HepG2 (cell line): ENCODE measurements around the gene TNFAIP2. TPM values are rescaled to one million over a fixed set of nuclear protein-coding genes. Genes with fewer than 3 reads are reported as not detected.
A peak's percentile ranks its signal among the peaks of the same experiment; 100 is the strongest.

ENCODE experiments used
- ATAC-seq: fragments of 200-7000 bp; cut with Tn5 transposase; 3 replicates; pipeline ENCODE4 v1.9.1; 2020; ENCODE audit warnings: mild to moderate bottlenecking, moderate library complexity
- BruUV-seq: library from RNA; stranded (reverse); fragments of 400-500 nt; replicated peaks from 2 replicates; lab custom pipeline; 2021; lab: Mats Ljungman, UMichigan
- CTCF ChIA-PET: fragments of 300-600 bp; formaldehyde crosslinking; extraction: SDS; loops from one replicate; lab custom pipeline; 2021; ENCODE audit warnings: low total read pairs, inconsistent platforms, low intra/inter-chr PET ratio; lab: Yijun Ruan, JAX
- POLR2A ChIA-PET: fragments of 350-600 bp; sonication (Branson Sonifier 250); formaldehyde crosslinking; loops from one replicate; lab custom pipeline; 2020; ENCODE audit warnings: antibody characterized with exemption, inconsistent platforms; lab: Yijun Ruan, JAX
- DNase-seq: peaks from one replicate; pipeline ENCODE4 v3.0.0-alpha.2; 2015; ENCODE audit warnings: low spot score
- FAIRE-seq: peaks from 3 replicates; lab custom pipeline; 2011; peaks lifted over from hg19 to GRCh38; lab: Jason Lieb, UNC
- H2AFZ ChIP-seq: one replicate; pipeline ENCODE4 v1.6.1; 2011; ENCODE audit warnings: low read length, inconsistent platforms
- H3K27ac ChIP-seq: fragments of 300-600 bp; 3 replicates; pipeline ENCODE4 v1.8.0; 2011; ENCODE audit warnings: mixed run types, mild to moderate bottlenecking, mixed read lengths, low read length, inconsistent platforms; ENCODE audit not compliant: insufficient read depth; ENCODE audit errors: extremely low read length
- H3K27me3 ChIP-seq, 2 experiments: fragments of 200-600 bp in 1 of 2; 2 replicates in 1 of 2; 3 replicates in 1 of 2; pipeline versions ENCODE4 v1.6.0 to v1.8.0; 2011; ENCODE audit warnings: low read length in 2 of 2, mild to moderate bottlenecking in 2 of 2, moderate library complexity in 2 of 2, inconsistent platforms in 1 of 2; ENCODE audit not compliant: insufficient read depth in 2 of 2, control insufficient read depth in 1 of 2
- H3K36me3 ChIP-seq, 2 experiments: fragments of 200-600 bp in 1 of 2; replicated peaks in 1 of 2; 2 replicates in 1 of 2; 3 replicates in 1 of 2; pipeline versions ENCODE4 v1.5.1 to v1.8.0; 2011; ENCODE audit warnings: low read length in 2 of 2, inconsistent platforms in 1 of 2; ENCODE audit not compliant: insufficient read depth in 2 of 2, control insufficient read depth in 1 of 2
- H3K4me1 ChIP-seq: 2 replicates; pipeline ENCODE4 v1.5.1; 2012; ENCODE audit warnings: low read length, inconsistent platforms; ENCODE audit not compliant: insufficient read depth
- H3K4me2 ChIP-seq: 2 replicates; pipeline ENCODE4 v1.6.0; 2011; ENCODE audit warnings: low read depth, low read length, inconsistent platforms
- H3K4me3 ChIP-seq, 3 experiments: fragments of 200-600 bp in 1 of 3; sonication (generic), shearing (Covaris generic) in 1 of 3; replicated peaks in 1 of 3; 2 replicates each; pipeline ENCODE4 v1.5.1; 2011 to 2016; ENCODE audit warnings: low read length in 3 of 3, inconsistent platforms in 2 of 3, low read depth in 2 of 3, mild to moderate bottlenecking in 2 of 3, control low read depth in 1 of 3, mixed read lengths in 1 of 3; ENCODE audit not compliant: insufficient read depth in 1 of 3
- H3K79me2 ChIP-seq: one replicate; pipeline ENCODE4 v1.6.1; 2011; ENCODE audit warnings: low read length, inconsistent platforms; ENCODE audit not compliant: insufficient read depth
- H3K9ac ChIP-seq: 2 replicates; pipeline ENCODE4 v1.6.0; 2011; ENCODE audit warnings: mild to moderate bottlenecking, low read depth, low read length, inconsistent platforms; ENCODE audit not compliant: insufficient read depth
- H3K9me3 ChIP-seq: 2 replicates; pipeline ENCODE4 v1.5.1; 2012; ENCODE audit warnings: mild to moderate bottlenecking, low read length
- H4K20me1 ChIP-seq: 2 replicates; pipeline ENCODE4 v1.6.0; 2011; ENCODE audit warnings: inconsistent platforms, mild to moderate bottlenecking, low read length, moderate library complexity; ENCODE audit not compliant: insufficient read depth
- GTF3A ChIP-seq: sonication (generic); formaldehyde crosslinking; conservative IDR thresholded peaks from 2 replicates; pipeline ENCODE4 v1.4.0; 2020; ENCODE audit warnings: mild to moderate bottlenecking, missing genetic modification reagents
- HOXA3 ChIP-seq: sonication (generic); formaldehyde crosslinking; IDR thresholded peaks from 2 replicates; pipeline ENCODE4 v1.5.0; 2020; ENCODE audit warnings: missing genetic modification reagents
- HOXA9 ChIP-seq: sonication (generic); formaldehyde crosslinking; IDR thresholded peaks from 2 replicates; pipeline ENCODE4 v1.8.1; 2022; ENCODE audit warnings: missing genetic modification reagents, mild to moderate bottlenecking, moderate library complexity, borderline replicate concordance
- NBN ChIP-seq: fragments of 450-650 bp; conservative IDR thresholded peaks from 2 replicates; pipeline ENCODE4 v1.6.1; 2017
- PHF8 ChIP-seq: sonication (generic); formaldehyde crosslinking; IDR thresholded peaks from 2 replicates; pipeline ENCODE4 v1.5.0; 2020; ENCODE audit warnings: missing genetic modification reagents
- REXO4 ChIP-seq: sonication (generic); formaldehyde crosslinking; IDR thresholded peaks from 2 replicates; pipeline ENCODE4 v1.8.0; 2022; ENCODE audit warnings: missing genetic modification reagents, mild to moderate bottlenecking, borderline replicate concordance
- ZFY ChIP-seq: sonication (generic); formaldehyde crosslinking; IDR thresholded peaks from 2 replicates; pipeline ENCODE4 v1.4.0; 2020; ENCODE audit warnings: missing genetic modification reagents
- ZNF562 ChIP-seq: sonication (generic); formaldehyde crosslinking; IDR thresholded peaks from 2 replicates; pipeline ENCODE4 v1.8.0; 2022; ENCODE audit warnings: missing genetic modification reagents, borderline replicate concordance
- ZNF619 ChIP-seq: sonication (generic); formaldehyde crosslinking; IDR thresholded peaks from 2 replicates; pipeline ENCODE4 v1.4.0; 2020; ENCODE audit warnings: mild to moderate bottlenecking, missing genetic modification reagents
- ZNF678 ChIP-seq: sonication (generic); formaldehyde crosslinking; IDR thresholded peaks from 2 replicates; pipeline ENCODE4 v1.4.0; 2020; ENCODE audit warnings: mild to moderate bottlenecking, missing genetic modification reagents
- ZNF775 ChIP-seq: sonication (generic); formaldehyde crosslinking; IDR thresholded peaks from 2 replicates; pipeline ENCODE4 v1.4.0; 2020; ENCODE audit warnings: missing genetic modification reagents, mild to moderate bottlenecking, moderate library complexity, borderline replicate concordance
- WGBS: methylation state at CpG from one replicate; pipeline ENCODE4 v1.1.6; 2017; ENCODE audit warnings: low lambda C conversion rate; 5-methylcytosine and 5-hydroxymethylcytosine counted together
- in situ Hi-C: cut with HindIII; loops from 2 replicates; pipeline ENCODE4 v1.10.0; 2017; ENCODE audit warnings: low pct_unique_long_range_greater_than_20kb; ENCODE audit not compliant: extremely low pct_ligation_motif_present
- intact Hi-C: fragments of 100-400 bp; cut with micrococcal nuclease; formaldehyde crosslinking; loops from one replicate; pipeline ENCODE4 v1.10.0; 2022; ENCODE audit not compliant: unreplicated experiment
- polyA plus RNA-seq, 8 experiments: library from polyadenylated mRNA; depleted of rRNA in 3 of 8; stranded (reverse) in 7 of 8; unstranded in 1 of 8; fragments of >200 nt; fragmentation: Illumina TruSeq in 4 of 8; extraction: Trizol in 4 of 8; gene quantifications; 2 replicates each; pipeline versions ENCODE4 v1.2.1 to v1.2.3, GENCODE V29; 2011 to 2016; ENCODE audit warnings: low read depth in 4 of 8, missing spikeins in 1 of 8, mixed read lengths in 1 of 8; ENCODE audit not compliant: insufficient read depth in 1 of 8
- total RNA-seq, 5 experiments: library from RNA; depleted of rRNA; stranded (reverse); fragments of >200 nt; fragmentation: Illumina TruSeq; extraction: Trizol; gene quantifications; 2 replicates each; pipeline ENCODE4 v1.2.3, GENCODE V29; 2016; ENCODE audit warnings: low read depth in 1 of 5
- TF ChIP-seq, protein P1 (sequence below): sonication (generic); formaldehyde crosslinking; IDR thresholded peaks from 2 replicates; pipeline ENCODE4 v1.5.1; 2020; ENCODE audit warnings: mild to moderate bottlenecking, missing genetic modification reagents, moderate library complexity
- TF ChIP-seq, protein P2 (sequence below): sonication (generic); formaldehyde crosslinking; IDR thresholded peaks from 2 replicates; pipeline ENCODE4 v1.4.0; 2020; ENCODE audit warnings: missing genetic modification reagents
- TF ChIP-seq, protein P3 (sequence below): sonication (generic); formaldehyde crosslinking; IDR thresholded peaks from 2 replicates; pipeline ENCODE4 v1.8.0; 2022; ENCODE audit warnings: missing genetic modification reagents, mild to moderate bottlenecking, borderline replicate concordance

Gene TNFAIP2
- total and polyA plus RNA-seq, 2 of the 13 experiments (the other 11 are each of a cell fraction or from before 2014, with no cell fraction given) = 0.46 to 1.5 TPM

DNA sequence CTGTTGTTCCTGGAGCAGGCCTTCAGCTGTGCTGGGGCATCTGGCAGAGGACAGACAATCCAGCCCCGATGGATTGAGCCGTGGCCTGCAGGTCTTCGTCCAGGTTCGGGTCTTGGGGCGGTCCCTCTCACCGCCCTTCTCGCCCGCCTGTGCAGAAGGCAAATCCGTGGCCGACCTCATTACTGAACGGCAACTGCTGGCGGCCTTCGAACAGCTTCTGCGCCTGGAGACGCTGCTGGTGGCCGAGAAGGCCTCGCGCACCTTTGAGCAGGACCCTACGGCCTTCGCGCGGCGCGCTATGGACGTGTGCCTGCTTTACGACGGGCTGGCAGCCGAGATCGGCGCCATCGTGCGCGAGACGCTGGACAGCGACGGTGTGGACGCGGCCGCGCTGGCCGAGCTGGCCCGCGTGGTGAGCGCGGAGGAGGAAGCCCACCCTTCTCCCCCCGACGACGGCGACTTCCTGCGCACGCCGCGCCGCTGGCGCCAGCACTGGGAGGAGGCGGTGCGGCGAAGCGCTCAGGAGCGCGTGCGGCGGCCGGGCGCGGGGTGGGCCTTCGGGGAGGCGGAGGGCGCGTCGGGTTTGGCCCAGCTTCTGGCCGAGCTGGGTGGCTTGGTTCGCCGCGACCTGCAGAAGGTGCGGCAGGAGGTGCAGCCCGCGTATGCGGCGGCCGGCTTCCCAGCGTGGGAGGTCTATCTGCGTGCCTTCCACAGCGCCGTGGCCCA lies 21.1 kb upstream of the TNFAIP2 start (continued):
- TF ChIP-seq, protein P1, sequence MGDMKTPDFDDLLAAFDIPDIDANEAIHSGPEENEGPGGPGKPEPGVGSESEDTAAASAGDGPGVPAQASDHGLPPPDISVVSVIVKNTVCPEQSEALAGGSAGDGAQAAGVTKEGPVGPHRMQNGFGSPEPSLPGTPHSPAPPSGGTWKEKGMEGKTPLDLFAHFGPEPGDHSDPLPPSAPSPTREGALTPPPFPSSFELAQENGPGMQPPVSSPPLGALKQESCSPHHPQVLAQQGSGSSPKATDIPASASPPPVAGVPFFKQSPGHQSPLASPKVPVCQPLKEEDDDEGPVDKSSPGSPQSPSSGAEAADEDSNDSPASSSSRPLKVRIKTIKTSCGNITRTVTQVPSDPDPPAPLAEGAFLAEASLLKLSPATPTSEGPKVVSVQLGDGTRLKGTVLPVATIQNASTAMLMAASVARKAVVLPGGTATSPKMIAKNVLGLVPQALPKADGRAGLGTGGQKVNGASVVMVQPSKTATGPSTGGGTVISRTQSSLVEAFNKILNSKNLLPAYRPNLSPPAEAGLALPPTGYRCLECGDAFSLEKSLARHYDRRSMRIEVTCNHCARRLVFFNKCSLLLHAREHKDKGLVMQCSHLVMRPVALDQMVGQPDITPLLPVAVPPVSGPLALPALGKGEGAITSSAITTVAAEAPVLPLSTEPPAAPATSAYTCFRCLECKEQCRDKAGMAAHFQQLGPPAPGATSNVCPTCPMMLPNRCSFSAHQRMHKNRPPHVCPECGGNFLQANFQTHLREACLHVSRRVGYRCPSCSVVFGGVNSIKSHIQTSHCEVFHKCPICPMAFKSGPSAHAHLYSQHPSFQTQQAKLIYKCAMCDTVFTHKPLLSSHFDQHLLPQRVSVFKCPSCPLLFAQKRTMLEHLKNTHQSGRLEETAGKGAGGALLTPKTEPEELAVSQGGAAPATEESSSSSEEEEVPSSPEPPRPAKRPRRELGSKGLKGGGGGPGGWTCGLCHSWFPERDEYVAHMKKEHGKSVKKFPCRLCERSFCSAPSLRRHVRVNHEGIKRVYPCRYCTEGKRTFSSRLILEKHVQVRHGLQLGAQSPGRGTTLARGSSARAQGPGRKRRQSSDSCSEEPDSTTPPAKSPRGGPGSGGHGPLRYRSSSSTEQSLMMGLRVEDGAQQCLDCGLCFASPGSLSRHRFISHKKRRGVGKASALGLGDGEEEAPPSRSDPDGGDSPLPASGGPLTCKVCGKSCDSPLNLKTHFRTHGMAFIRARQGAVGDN (CRISPR knock-in tag) = peak; percentile 59
- peak; percentile 32; the same call in 1 of the 2 replicates for TF ChIP-seq HOXA3 (CRISPR knock-in tag)

GRCh38 chr14:103102689-103103260 lies 20.5 kb upstream of the TNFAIP2 start:
- intact Hi-C loops (loop anchor here (5.0 kb wide), 1 partner anchor 85 kb away; no protein-coding TSS in a partner anchor), in situ Hi-C loops (no loop called here)
- 94% methylated on average over 32 of the region's 39 CpGs for WGBS
- Histone ChIP-seq H3K9me3 (no peaks in the 10 kb centered on the region), H2AFZ (no peak overlapping the region), H4K20me1 (peaks cover 15% of the 10 kb centered on the region), H3K4me2 (peak overlapping the region; percentile 84), H3K36me3 (peaks cover 0 to 4% of the 10 kb centered on the region in 2 experiments; a peak in 2 of 5 replicates), H3K4me3 (no peak overlapping the region; a peak in 1 of 6 replicates), H3K27ac (no peak overlapping the region), H3K79me2 (peaks cover 15% of the 10 kb centered on the region), H3K9ac (0 out of 2 replicates have a peak overlapping the region, but pooled peaks have one; percentile 11), H3K4me1 (peaks cover 87% of the 10 kb centered on the region), H3K27me3 (no peaks in the 10 kb centered on the region)
- no peak for FAIRE-seq
- ChIA-PET CTCF (interaction anchor here (0.9 kb wide), 1 partner anchor 190 kb away, joined by 3 read pairs; no protein-coding TSS in a partner anchor), POLR2A (interaction anchor here (1.1 to 4.1 kb wide), 7 partner anchors 8 to 231 kb away, joined by 4 to 39 read pairs (median 9); partner anchors contain the start of genes EIF5 and EXOC3L4)
- BruUV-seq = no TSS peak
- DNase-seq = no peak
- no peak for ATAC-seq
- no peak for TF ChIP-seq ZNF775 (CRISPR knock-in tag)
- TF ChIP-seq ZNF678 (CRISPR knock-in tag) = no peak
- no peak for TF ChIP-seq ZNF562
- no peak for TF ChIP-seq REXO4 (CRISPR knock-in tag)
- TF ChIP-seq ZNF619 (CRISPR knock-in tag) = no peak
- TF ChIP-seq, protein P2, sequence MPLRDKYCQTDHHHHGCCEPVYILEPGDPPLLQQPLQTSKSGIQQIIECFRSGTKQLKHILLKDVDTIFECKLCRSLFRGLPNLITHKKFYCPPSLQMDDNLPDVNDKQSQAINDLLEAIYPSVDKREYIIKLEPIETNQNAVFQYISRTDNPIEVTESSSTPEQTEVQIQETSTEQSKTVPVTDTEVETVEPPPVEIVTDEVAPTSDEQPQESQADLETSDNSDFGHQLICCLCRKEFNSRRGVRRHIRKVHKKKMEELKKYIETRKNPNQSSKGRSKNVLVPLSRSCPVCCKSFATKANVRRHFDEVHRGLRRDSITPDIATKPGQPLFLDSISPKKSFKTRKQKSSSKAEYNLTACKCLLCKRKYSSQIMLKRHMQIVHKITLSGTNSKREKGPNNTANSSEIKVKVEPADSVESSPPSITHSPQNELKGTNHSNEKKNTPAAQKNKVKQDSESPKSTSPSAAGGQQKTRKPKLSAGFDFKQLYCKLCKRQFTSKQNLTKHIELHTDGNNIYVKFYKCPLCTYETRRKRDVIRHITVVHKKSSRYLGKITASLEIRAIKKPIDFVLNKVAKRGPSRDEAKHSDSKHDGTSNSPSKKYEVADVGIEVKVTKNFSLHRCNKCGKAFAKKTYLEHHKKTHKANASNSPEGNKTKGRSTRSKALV = no peak
- TF ChIP-seq, protein P3, sequence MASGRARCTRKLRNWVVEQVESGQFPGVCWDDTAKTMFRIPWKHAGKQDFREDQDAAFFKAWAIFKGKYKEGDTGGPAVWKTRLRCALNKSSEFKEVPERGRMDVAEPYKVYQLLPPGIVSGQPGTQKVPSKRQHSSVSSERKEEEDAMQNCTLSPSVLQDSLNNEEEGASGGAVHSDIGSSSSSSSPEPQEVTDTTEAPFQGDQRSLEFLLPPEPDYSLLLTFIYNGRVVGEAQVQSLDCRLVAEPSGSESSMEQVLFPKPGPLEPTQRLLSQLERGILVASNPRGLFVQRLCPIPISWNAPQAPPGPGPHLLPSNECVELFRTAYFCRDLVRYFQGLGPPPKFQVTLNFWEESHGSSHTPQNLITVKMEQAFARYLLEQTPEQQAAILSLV = no peak
- TF ChIP-seq ZFY (CRISPR knock-in tag) = 0 out of 2 replicates have a peak, but pooled peaks have one; percentile 8
- no peak for TF ChIP-seq GTF3A (CRISPR knock-in tag)
- no peak for TF ChIP-seq HOXA9 (CRISPR knock-in tag)
- no peak for TF ChIP-seq NBN
- no peak for TF ChIP-seq PHF8 (CRISPR knock-in tag)
